ENCODE measurements around the gene HSPA12B.

HSPA12B gene

DNA sequence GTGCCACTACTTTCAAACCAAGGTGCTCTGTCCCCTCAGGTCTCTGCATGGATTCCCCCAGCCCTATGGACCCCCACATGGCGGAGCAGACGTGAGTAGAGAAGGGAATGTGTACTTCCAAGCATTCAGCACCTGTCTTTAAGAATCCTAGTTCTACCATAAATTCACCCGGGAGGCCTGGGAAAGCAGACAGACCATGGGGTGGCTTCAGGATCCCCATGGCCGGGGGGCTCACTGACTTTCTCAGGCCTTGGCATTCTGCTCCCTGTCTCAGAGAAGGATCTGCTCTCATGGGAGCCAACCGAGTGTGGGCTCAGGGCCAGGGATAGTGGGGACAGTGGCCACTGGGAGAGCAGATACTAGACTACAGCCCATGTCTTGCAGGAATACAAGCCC lies 65.9 kb downstream of the HSPA12B start:
- Histone ChIP-seq H3K4me1 (peaks cover 10% of the 10 kb centered on the region), H3K9me3 (ENCODE audit: control insufficient read depth, low read length) (no peaks in the 10 kb centered on the region), H3K79me2 (peaks cover 3% of the 10 kb centered on the region), H3K9ac (no peak overlapping the region), H3K36me3 (ENCODE audit: control insufficient read depth, insufficient read depth, low read length) (no peaks in the 10 kb centered on the region), H2AFZ (no peak overlapping the region), H3K4me3 (ENCODE audit: low read depth, low read length) (no peak overlapping the region), H3K27ac (no peak overlapping the region), H3K4me2 (ENCODE audit: low read length) (no peak overlapping the region), H3K27me3 (ENCODE audit: control insufficient read depth, insufficient read depth, low read length) (no peaks in the 10 kb centered on the region)
- TF ChIP-seq, protein P1, sequence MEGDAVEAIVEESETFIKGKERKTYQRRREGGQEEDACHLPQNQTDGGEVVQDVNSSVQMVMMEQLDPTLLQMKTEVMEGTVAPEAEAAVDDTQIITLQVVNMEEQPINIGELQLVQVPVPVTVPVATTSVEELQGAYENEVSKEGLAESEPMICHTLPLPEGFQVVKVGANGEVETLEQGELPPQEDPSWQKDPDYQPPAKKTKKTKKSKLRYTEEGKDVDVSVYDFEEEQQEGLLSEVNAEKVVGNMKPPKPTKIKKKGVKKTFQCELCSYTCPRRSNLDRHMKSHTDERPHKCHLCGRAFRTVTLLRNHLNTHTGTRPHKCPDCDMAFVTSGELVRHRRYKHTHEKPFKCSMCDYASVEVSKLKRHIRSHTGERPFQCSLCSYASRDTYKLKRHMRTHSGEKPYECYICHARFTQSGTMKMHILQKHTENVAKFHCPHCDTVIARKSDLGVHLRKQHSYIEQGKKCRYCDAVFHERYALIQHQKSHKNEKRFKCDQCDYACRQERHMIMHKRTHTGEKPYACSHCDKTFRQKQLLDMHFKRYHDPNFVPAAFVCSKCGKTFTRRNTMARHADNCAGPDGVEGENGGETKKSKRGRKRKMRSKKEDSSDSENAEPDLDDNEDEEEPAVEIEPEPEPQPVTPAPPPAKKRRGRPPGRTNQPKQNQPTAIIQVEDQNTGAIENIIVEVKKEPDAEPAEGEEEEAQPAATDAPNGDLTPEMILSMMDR (IDR thresholded peaks at IDR 0.05), result no peak

DNA sequence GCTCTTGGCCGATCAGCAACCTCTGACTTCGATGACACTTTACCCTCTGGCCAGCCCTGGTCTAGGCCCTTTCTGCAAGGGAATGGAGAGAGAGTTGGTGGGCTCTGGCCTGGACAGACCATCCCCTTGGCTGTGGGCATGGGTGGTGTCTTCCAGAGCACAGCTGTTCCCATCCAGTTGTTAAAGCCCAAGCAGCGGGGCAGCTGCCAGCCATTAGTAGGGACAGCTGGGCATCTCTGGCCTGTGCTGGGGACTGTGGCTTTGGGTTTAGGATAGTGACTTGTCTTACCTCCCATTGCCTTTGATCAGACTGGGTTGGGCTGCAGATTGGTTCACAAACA lies 66.4 kb downstream of the HSPA12B start:
- no peaks in the 10 kb centered on the region for H3K36me3 ChIP-seq (ENCODE audit: control insufficient read depth, insufficient read depth, low read length)
- no peak overlapping the region for H3K27ac ChIP-seq
- no peak overlapping the region for H3K4me3 ChIP-seq (ENCODE audit: low read depth, low read length)

DNA sequence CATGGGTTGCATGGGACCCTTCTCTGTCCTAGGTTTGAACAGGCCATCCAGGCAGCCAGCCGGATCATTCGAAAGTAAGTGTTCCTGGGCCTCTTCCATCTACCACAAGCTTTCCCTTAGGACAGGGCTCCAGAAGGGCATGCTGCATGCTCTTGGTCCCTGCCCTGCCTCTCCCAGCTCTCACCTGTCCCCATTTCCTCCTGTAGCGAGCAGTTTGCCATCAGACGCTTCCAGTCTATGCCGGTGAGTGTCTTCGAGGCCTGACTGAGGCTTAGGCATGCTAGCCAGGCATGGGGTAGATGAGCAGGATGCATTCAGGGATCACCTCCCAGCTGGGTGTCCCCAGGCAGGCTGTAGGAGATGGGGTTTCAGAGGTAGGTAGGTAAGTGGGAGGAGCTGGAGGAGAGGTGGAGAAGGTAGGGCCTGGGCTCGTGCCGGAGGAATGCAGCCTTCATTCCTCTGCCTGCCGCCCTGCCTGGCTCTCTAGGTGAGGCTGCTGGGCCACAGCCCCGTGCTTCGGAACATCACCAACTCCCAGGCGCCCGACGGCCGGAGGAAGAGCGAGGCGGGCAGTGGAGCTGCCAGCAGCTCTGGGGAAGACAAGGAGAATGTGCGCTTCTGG lies 67.9 kb downstream of the HSPA12B start:
- peak overlapping the region; percentile 32 for H3K27ac ChIP-seq
- no peaks in the 10 kb centered on the region for H3K9me3 ChIP-seq (ENCODE audit: control insufficient read depth, low read length)
- TF ChIP-seq, protein P1 (IDR thresholded peaks at IDR 0.05), result no peak
- H3K36me3 ChIP-seq (ENCODE audit: control insufficient read depth, insufficient read depth, low read length), result no peaks in the 10 kb centered on the region
- H3K79me2 ChIP-seq, result peaks cover 3% of the 10 kb centered on the region
- H3K27me3 ChIP-seq (ENCODE audit: control insufficient read depth, insufficient read depth, low read length), result no peaks in the 10 kb centered on the region
- H3K4me2 ChIP-seq (ENCODE audit: low read length), result no peak overlapping the region
- H3K4me3 ChIP-seq (ENCODE audit: low read depth, low read length), result no peak overlapping the region
- no peak overlapping the region for H2AFZ ChIP-seq
- peaks cover 10% of the 10 kb centered on the region for H3K4me1 ChIP-seq
- no peak overlapping the region for H3K9ac ChIP-seq

More for the DNA sequence above, 66.4 kb downstream of the HSPA12B start:
- peaks cover 10% of the 10 kb centered on the region for H3K4me1 ChIP-seq
- TF ChIP-seq, protein P1 (IDR thresholded peaks at IDR 0.05), result no peak
- H3K4me2 ChIP-seq (ENCODE audit: low read length), result no peak overlapping the region
- H3K79me2 ChIP-seq, result peaks cover 3% of the 10 kb centered on the region
- H3K9me3 ChIP-seq (ENCODE audit: control insufficient read depth, low read length), result no peaks in the 10 kb centered on the region
- no peak overlapping the region for H2AFZ ChIP-seq
- no peak overlapping the region for H3K9ac ChIP-seq
- no peaks in the 10 kb centered on the region for H3K27me3 ChIP-seq (ENCODE audit: control insufficient read depth, insufficient read depth, low read length)

DNA sequence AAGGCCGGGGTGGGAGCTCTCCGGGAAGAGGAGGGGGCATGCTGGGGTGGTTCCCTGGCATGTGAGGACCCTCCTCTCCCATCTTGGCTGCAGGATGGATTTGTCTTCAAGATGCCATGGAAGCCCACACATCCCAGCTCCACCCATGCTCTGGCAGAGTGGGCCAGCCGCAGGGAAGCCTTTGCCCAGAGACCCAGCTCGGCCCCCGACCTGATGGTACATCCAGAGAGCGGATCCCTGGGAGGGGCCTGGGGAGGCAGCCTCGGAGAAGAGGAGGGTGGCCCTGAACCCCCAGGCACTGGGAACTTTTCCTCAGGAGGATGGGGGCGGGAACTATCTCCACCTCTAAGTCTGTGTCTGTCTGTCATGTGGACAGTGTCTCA lies 68.4 kb downstream of the HSPA12B start:
- Histone ChIP-seq H3K27ac (no peak overlapping the region), H3K36me3 (ENCODE audit: control insufficient read depth, insufficient read depth, low read length) (no peaks in the 10 kb centered on the region), H3K79me2 (peaks cover 3% of the 10 kb centered on the region), H2AFZ (no peak overlapping the region), H3K9ac (no peak overlapping the region), H3K4me3 (ENCODE audit: low read depth, low read length) (no peak overlapping the region), H3K4me1 (peaks cover 13% of the 10 kb centered on the region), H3K4me2 (ENCODE audit: low read length) (no peak overlapping the region), H3K27me3 (ENCODE audit: control insufficient read depth, insufficient read depth, low read length) (no peaks in the 10 kb centered on the region), H3K9me3 (ENCODE audit: control insufficient read depth, low read length) (no peaks in the 10 kb centered on the region)
- TF ChIP-seq, protein P1 (IDR thresholded peaks at IDR 0.05), result no peak

DNA sequence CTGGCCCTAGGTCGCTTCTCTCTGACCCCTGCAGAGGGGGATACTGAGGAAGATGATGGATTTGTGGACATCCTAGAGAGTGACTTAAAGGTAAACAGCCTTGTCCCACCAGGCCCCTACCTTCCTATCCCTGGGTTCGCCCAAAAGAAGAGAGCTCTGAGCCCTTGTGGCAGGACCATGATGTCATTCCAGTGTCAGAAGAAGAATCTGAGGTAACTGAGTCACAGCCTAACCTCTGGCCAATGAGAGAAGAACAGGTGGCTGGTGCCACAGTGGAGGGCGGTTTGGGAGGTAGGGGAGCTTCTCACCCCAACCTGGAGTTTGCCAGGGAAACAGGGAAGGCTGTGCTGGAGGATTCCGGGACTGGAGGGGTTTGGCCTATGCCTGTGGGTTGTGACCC lies 68.8 kb downstream of the HSPA12B start:
- Histone ChIP-seq H2AFZ (no peak overlapping the region), H3K79me2 (peaks cover 3% of the 10 kb centered on the region), H3K4me3 (ENCODE audit: low read depth, low read length) (no peak overlapping the region), H3K9me3 (ENCODE audit: control insufficient read depth, low read length) (no peaks in the 10 kb centered on the region), H3K9ac (no peak overlapping the region), H3K36me3 (ENCODE audit: control insufficient read depth, insufficient read depth, low read length) (no peaks in the 10 kb centered on the region), H3K4me1 (peaks cover 17% of the 10 kb centered on the region), H3K27me3 (ENCODE audit: control insufficient read depth, insufficient read depth, low read length) (no peaks in the 10 kb centered on the region), H3K4me2 (ENCODE audit: low read length) (no peak overlapping the region), H3K27ac (no peak overlapping the region)
- TF ChIP-seq, protein P1 (IDR thresholded peaks at IDR 0.05), result no peak
